ENCODE data around the gene NTNG1.

DNA sequence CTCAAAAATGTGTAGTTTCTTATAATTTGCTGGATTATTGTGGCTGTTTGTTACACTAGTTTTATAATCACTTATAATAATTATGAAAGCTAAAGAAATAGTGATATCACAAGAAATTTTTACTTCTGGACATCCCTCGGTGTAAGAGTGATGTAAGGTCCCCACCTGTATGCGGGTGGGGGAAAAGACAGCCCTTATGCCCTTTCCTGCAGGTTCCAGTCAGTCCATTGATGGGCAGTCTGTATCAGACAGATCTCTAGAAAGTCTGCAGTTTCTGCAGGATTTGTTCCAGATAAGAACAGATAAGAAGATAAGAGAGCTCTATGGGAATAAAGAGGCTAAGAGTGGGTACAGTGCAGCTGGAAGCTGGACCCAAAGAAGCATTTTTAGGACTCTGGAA is 89.3 kb downstream of the NTNG1 start:
- no peak for TF ChIP-seq POLR2A (IDR thresholded peaks at IDR 0.05)
- TF ChIP-seq CTCF (IDR thresholded peaks at IDR 0.05) = no peak
